H54 (cell line): Measurements from ENCODE around the gene C7orf57.
"Not testable (repeated sequence)": the region's sequence is repeated elsewhere in the genome, so short reads cannot be mapped to it uniquely, and the experiment has no call there.

Source experiments
- DNase-seq: peaks from one replicate; pipeline ENCODE4 v3.0.0; 2011; ENCODE audit warnings: low spot score, mixed read lengths; ENCODE audit not compliant: insufficient read length
- FAIRE-seq: peaks from 3 replicates; lab custom pipeline; 2011; peaks lifted over from hg19 to GRCh38; lab: Jason Lieb, UNC
- POLR2A ChIP-seq: IDR thresholded peaks from 2 replicates; pipeline ENCODE4 v1.6.1; 2011; ENCODE audit warnings: low read depth, mild to moderate bottlenecking, low read length

The C7orf57 gene

GRCh38 chr7:48035301-48035966 lies at the start of gene C7orf57:
Gene C7orf57, plus strand, starts transcription at chr7:48035543. Its CDS starts 766 bp downstream, at chr7:48036309.
- no peak for TF ChIP-seq POLR2A
- DNase-seq, result peak; percentile 97

DNA sequence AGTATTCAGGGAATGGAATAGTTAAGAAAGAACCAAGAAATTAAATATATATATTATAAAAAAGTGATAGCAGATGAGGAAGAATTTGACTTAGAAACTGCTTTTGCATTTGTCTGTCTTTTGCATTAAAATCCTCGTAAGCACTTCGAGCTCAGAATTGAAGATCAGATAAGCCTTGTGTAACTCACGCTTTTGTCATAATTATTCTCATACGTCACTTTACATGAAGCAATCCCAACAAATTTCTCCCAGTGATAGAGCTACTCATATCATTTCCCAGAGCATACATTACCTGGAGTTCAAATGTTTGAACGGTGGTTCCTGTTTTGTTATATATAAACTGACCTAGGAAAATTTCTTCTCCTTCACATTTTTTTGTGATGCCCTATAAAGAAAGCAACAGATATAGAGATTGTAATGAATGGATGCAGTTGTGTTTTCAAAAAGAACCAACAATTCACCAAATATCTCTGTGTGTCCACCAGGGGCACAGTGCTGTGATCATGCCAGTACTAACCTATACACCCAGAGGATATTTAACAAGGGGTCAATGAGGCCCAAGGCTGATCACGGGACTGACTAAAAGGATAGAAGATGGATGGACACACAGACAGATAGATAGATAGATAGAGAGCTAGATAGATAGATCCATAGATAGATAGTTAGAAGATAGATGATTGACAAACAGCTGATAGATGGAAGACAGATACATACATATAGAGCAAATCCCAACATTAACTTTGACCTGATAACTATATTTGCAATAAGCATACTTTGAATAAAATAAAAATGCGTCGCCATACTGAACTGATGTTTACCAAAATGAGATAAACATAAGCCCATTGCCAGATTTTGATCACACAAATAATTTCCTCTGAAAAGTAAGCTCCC lies 46.6 kb upstream of the C7orf57 start:
- no peak for TF ChIP-seq POLR2A
- DNase-seq (no peak), FAIRE-seq (no peak)

More at GRCh38 chr7:48035301-48035966, at the start of gene C7orf57:
- no peak for FAIRE-seq

DNA sequence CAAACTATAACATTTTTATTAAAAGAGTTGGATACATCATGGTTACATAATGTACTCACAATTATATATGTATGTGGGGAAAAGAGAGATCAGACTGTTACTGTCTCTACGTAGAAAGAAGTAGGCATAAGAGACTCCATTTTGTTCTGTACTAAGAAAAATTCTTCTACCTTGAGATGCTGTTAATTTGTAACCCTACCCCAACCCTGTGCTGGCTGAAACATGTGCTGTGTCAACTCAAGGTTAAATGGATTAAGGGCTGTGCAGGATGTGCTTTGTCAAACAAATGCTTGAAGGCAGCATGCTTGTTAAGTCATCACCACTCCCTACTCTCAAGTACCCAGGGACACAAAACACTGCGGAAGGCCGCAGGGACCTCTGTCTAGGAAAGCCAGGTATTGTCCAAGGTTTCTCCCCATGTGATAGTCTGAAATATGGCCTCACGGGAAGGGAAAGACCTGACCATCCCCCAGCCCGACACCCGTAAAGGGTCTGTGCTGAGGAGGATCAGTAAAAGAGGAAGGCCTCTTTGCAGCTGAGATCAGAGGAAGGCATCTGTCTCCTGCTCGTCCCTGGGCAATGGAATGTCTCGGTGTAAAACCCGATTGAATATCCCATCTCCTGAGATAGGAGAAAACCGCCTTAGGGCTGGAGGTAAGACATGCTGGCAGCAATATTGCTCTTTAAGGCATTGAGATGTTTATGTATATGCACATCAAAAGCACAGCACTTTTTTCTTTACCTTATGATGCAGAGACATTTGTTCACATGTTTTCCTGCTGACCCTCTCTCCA lies 45.5 kb upstream of the C7orf57 start:
- DNase-seq, FAIRE-seq: not testable (repeated sequence)

DNA sequence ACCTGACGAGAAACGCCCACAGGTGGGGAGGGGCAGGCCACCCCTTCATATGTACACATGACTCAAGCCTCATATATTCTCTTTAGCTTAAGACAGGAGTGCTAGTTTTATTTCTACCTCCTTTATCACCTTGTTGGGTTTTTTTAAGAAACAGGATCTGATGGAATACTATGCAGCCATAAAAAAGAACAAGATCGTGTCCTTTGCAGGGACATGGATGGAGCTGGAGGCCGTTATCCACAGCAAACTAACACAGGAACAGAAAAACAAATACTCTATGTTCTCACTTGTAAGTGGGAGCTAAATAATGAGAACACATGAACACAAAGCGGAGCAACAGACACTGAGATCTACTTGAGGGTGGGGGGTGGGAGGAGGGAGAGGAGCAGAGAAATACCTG lies 44.8 kb upstream of the C7orf57 start:
- TF ChIP-seq POLR2A, result no peak
- FAIRE-seq, result no peak
- no peak for DNase-seq

GRCh38 chr7:47991270-47991669 lies 44.1 kb upstream of the C7orf57 start:
- DNase-seq (no peak), FAIRE-seq (no peak)
- no peak for TF ChIP-seq POLR2A

DNA sequence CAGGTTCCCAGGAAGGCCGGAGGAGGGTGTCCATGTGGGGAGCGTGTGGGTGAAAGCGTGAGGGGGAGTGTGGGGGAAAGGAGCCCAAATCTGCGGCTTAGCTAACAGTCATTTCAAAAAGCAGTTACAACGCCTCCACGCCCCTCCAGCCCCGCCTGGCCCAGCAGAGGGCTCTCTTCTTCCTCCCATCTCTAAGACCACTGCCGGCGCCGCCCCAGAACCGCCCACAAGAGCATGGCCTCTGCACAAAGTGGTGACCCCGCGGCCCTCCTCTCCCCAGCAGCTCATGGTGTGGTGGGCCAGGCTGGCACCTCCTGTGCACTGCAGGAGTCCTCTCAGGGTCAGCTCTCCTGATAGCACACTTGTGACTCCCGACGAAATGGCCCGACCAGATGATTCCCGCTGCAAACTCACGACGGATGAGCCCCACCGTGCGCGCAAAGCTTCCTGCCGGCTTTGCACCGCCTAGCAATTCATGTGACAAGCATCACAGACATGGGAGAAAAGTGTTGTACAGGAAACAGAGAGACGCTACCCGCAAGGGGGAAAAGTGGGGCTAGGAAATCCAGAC lies 43.5 kb upstream of the C7orf57 start:
- peak; percentile 81 for DNase-seq
- FAIRE-seq, result peak; percentile 94
- peak; percentile 63; the same call in 1 of the 2 replicates for TF ChIP-seq POLR2A

- TF ChIP-seq POLR2A, result no peak
- FAIRE-seq (no peak), DNase-seq (no peak)
Measured at GRCh38 chr7:47992446-47992845, 42.9 kb upstream of the C7orf57 start.

GRCh38 chr7:47999413-47999812 lies 35.9 kb upstream of the C7orf57 start:
- TF ChIP-seq POLR2A, result no peak
- FAIRE-seq (no peak), DNase-seq (no peak)

GRCh38 chr7:48000164-48000563 lies 35.2 kb upstream of the C7orf57 start:
- FAIRE-seq (peak; percentile 98), DNase-seq (peak; percentile 38)

GRCh38 chr7:48004032-48004431 lies 31.3 kb upstream of the C7orf57 start:
- no peak for FAIRE-seq
- no peak for DNase-seq

DNA sequence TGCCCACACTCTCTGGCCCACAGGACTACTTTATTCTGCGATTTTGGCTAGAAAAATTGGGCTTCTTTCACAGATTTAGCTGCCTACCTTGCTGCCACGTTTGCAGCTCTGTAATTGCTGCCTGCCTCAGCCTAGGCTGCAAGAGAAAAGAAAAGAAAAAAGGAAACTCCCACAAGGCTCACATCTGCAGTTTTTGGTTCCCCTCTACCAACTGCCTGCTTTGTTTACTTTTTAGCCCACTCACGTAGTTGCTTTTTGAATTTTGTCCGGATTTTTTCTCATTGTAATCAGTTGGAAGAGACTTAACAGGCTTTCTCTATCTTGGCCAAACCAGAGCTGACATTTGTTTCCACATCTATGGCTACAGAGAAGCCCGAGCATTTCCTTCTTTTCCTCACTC lies 30.7 kb upstream of the C7orf57 start:
- DNase-seq (no peak), FAIRE-seq (no peak)

More at GRCh38 chr7:48004032-48004431, 31.3 kb upstream of the C7orf57 start:
- no peak for TF ChIP-seq POLR2A

GRCh38 chr7:48006866-48007265 lies 28.5 kb upstream of the C7orf57 start:
- TF ChIP-seq POLR2A, result no peak
- DNase-seq (no peak), FAIRE-seq (no peak)

More for the DNA sequence above, 30.7 kb upstream of the C7orf57 start:
- no peak for TF ChIP-seq POLR2A

GRCh38 chr7:48009257-48009656 lies 26.1 kb upstream of the C7orf57 start:
- TF ChIP-seq POLR2A, result no peak
- no peak for FAIRE-seq
- DNase-seq, result no peak

DNA sequence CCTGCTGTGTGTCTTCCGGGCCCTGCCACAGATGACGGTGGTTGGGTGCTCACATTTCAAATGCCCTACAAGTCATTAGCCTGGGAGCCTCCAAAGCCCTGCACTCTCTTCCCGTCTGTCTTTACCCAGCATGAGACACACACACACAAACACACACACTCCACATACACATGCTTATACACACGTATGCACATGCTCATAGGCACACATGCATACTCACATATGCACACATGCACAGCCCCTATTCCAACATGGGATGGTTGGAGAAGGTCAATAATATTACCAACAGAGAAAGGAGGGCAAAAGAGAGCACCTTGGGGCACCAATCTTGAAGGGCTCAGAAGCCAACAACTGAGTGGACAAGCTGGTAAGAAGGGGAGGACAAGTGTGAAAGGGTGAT lies 25.4 kb upstream of the C7orf57 start:
- DNase-seq (no peak), FAIRE-seq (no peak)
- no peak for TF ChIP-seq POLR2A
